WERI-Rb-1 (cell line): ENCODE results near the gene GAL3ST2.
A peak's percentile ranks its signal among the peaks of the same experiment; 100 is the strongest.
"Not testable (repeated sequence)": the region's sequence is repeated elsewhere in the genome, so short reads cannot be mapped to it uniquely, and the experiment has no call there.

ENCODE experiments used
- DNase-seq: peaks from one replicate; pipeline ENCODE4 v3.0.0-alpha.2; 2020
- H3K27ac ChIP-seq: fragments of 250-450 bp; sonication (Bioruptor Pico); 2 replicates; pipeline ENCODE4 v1.5.1; 2020; ENCODE audit warnings: mild to moderate bottlenecking, moderate library complexity
- H3K27me3 ChIP-seq: fragments of 250-450 bp; sonication (Bioruptor Pico); 2 replicates; pipeline ENCODE4 v1.5.1; 2021; ENCODE audit warnings: mild to moderate bottlenecking, low read depth, moderate library complexity; ENCODE audit not compliant: insufficient read depth, severe bottlenecking
- H3K36me3 ChIP-seq: fragments of 250-450 bp; sonication (Bioruptor Pico); 2 replicates; pipeline ENCODE4 v1.5.1; 2020; ENCODE audit warnings: mild to moderate bottlenecking, moderate library complexity
- H3K4me3 ChIP-seq: 2 replicates; pipeline ENCODE4 v1.5.1; 2011; ENCODE audit warnings: low read depth, mild to moderate bottlenecking, control low read depth, low read length
- H3K9me3 ChIP-seq: fragments of 250-450 bp; sonication (Bioruptor Pico); 2 replicates; pipeline ENCODE4 v1.5.1; 2021; ENCODE audit warnings: mild to moderate bottlenecking, moderate library complexity; ENCODE audit not compliant: severe bottlenecking
- CTCF ChIP-seq: IDR thresholded peaks from 2 replicates; pipeline ENCODE4 v1.5.1; 2011; ENCODE audit warnings: low read depth, mild to moderate bottlenecking, control low read depth, inconsistent platforms, low read length

The GAL3ST2 gene

GRCh38 chr2:241815477-241816430, 39.1 kb downstream of the GAL3ST2 start:
- H3K27me3 ChIP-seq: no peaks in the 10 kb centered on the region
- H3K9me3 ChIP-seq: no peaks in the 10 kb centered on the region
- no peak for TF ChIP-seq CTCF
- DNase-seq: no peak
- no peaks in the 10 kb centered on the region for H3K36me3 ChIP-seq
- H3K4me3 ChIP-seq: no peak overlapping the region
- peak overlapping the region; percentile 44 for H3K27ac ChIP-seq

GRCh38 chr2:241816431-241817121, 40.0 kb downstream of the GAL3ST2 start:
- H3K27ac ChIP-seq: no peak overlapping the region
- H3K27me3 ChIP-seq: no peaks in the 10 kb centered on the region
- no peaks in the 10 kb centered on the region for H3K36me3 ChIP-seq
- H3K9me3 ChIP-seq: no peaks in the 10 kb centered on the region
- TF ChIP-seq CTCF: no peak
- H3K4me3 ChIP-seq: no peak overlapping the region
- DNase-seq: no peak

- Histone ChIP-seq H3K27ac (no peak overlapping the region), H3K9me3 (no peaks in the 10 kb centered on the region), H3K4me3 (no peak overlapping the region), H3K27me3 (no peaks in the 10 kb centered on the region), H3K36me3 (no peaks in the 10 kb centered on the region)
- TF ChIP-seq CTCF: no peak
- no peak for DNase-seq
These were observed 40.7 kb downstream of the GAL3ST2 start for GRCh38 chr2:241817126-241817820.

GRCh38 chr2:241817821-241818215, 41.2 kb downstream of the GAL3ST2 start:
- not testable (repeated sequence) for H3K27ac ChIP-seq, H3K27me3 ChIP-seq, DNase-seq, H3K36me3 ChIP-seq, H3K9me3 ChIP-seq, H3K4me3 ChIP-seq

- H3K27me3 ChIP-seq: no peaks in the 10 kb centered on the region
- no peak overlapping the region for H3K4me3 ChIP-seq
- H3K9me3 ChIP-seq: peaks cover 2% of the 10 kb centered on the region
- no peak for DNase-seq
- no peak for TF ChIP-seq CTCF
- H3K36me3 ChIP-seq: no peaks in the 10 kb centered on the region
- H3K27ac ChIP-seq: no peak overlapping the region
These were observed 41.8 kb downstream of the GAL3ST2 start for GRCh38 chr2:241818229-241818942.
